OCI-LY3 (cell line): ENCODE data around the gene ALG1.

ENCODE experiments used
- H2AFZ ChIP-seq: fragments of 200-600, 300-600 bp; shearing (Covaris generic); 2 replicates; pipeline ENCODE4 v1.6.0; 2014; ENCODE audit warnings: antibody characterized with exemption, low read depth, low read length
- H3K27ac ChIP-seq: fragments of 200-600, 300-600 bp; sonication (generic); 2 replicates; pipeline ENCODE4 v1.5.1; 2014; ENCODE audit warnings: mild to moderate bottlenecking, low read length, moderate library complexity, mixed read lengths
- H3K27me3 ChIP-seq: fragments of 200-600, 300-600 bp; sonication (generic); 2 replicates; pipeline ENCODE4 v1.6.1; 2014; ENCODE audit warnings: low read depth, low read length, mixed read lengths
- H3K36me3 ChIP-seq: fragments of 200-600, 300-600 bp; sonication (generic); replicated peaks from 2 replicates; pipeline ENCODE3; 2014; ENCODE audit warnings: low read depth, low read length, mixed read lengths
- H3K4me1 ChIP-seq: fragments of 300-600, 200-600 bp; sonication (generic); 2 replicates; pipeline ENCODE4 v1.6.1; 2014; ENCODE audit warnings: low read length, mixed read lengths
- H3K4me2 ChIP-seq: fragments of 200-600, 300-600 bp; sonication (generic); 2 replicates; pipeline ENCODE4 v1.6.1; 2014; ENCODE audit warnings: low read length, mixed read lengths
- H3K4me3 ChIP-seq: fragments of 300-600, 200-600 bp; sonication (generic); 2 replicates; pipeline ENCODE4 v1.5.1; 2014; ENCODE audit warnings: antibody characterized with exemption, mild to moderate bottlenecking, low read length, moderate library complexity
- H3K79me2 ChIP-seq: fragments of 300-600, 200-600 bp; shearing (Covaris generic); 2 replicates; pipeline ENCODE4 v1.6.1; 2014; ENCODE audit warnings: mild to moderate bottlenecking, low read length, mixed read lengths
- H3K9ac ChIP-seq: fragments of 300-600, 200-600 bp; shearing (Covaris generic); 2 replicates; pipeline ENCODE4 v1.6.0; 2014; ENCODE audit warnings: mild to moderate bottlenecking, low read length, moderate library complexity
- H3K9me3 ChIP-seq: fragments of 200-600, 300-600 bp; shearing (Covaris generic); 2 replicates; pipeline ENCODE4 v1.6.1; 2014; ENCODE audit warnings: low read length, mixed read lengths; ENCODE audit not compliant: insufficient read depth
- H4K20me1 ChIP-seq: fragments of 200-600, 300-600 bp; sonication (generic); 2 replicates; pipeline ENCODE4 v1.6.1; 2016; ENCODE audit warnings: low read length, mixed read lengths; ENCODE audit not compliant: insufficient read depth
- EZH2phosphoT487 ChIP-seq: fragments of 200-600 bp; shearing (Covaris generic); IDR thresholded peaks from 2 replicates; pipeline ENCODE4 v1.6.1; 2018; ENCODE audit warnings: antibody characterized with exemption, mixed run types, low read depth
- TF ChIP-seq, protein P1 (sequence below): fragments of 200-600, 300-600 bp; sonication (generic); IDR thresholded peaks from 2 replicates; pipeline ENCODE4 v1.5.1; 2014; ENCODE audit warnings: antibody characterized with exemption, low read length, low read depth

The ALG1 gene, protein sequence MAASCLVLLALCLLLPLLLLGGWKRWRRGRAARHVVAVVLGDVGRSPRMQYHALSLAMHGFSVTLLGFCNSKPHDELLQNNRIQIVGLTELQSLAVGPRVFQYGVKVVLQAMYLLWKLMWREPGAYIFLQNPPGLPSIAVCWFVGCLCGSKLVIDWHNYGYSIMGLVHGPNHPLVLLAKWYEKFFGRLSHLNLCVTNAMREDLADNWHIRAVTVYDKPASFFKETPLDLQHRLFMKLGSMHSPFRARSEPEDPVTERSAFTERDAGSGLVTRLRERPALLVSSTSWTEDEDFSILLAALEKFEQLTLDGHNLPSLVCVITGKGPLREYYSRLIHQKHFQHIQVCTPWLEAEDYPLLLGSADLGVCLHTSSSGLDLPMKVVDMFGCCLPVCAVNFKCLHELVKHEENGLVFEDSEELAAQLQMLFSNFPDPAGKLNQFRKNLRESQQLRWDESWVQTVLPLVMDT

DNA sequence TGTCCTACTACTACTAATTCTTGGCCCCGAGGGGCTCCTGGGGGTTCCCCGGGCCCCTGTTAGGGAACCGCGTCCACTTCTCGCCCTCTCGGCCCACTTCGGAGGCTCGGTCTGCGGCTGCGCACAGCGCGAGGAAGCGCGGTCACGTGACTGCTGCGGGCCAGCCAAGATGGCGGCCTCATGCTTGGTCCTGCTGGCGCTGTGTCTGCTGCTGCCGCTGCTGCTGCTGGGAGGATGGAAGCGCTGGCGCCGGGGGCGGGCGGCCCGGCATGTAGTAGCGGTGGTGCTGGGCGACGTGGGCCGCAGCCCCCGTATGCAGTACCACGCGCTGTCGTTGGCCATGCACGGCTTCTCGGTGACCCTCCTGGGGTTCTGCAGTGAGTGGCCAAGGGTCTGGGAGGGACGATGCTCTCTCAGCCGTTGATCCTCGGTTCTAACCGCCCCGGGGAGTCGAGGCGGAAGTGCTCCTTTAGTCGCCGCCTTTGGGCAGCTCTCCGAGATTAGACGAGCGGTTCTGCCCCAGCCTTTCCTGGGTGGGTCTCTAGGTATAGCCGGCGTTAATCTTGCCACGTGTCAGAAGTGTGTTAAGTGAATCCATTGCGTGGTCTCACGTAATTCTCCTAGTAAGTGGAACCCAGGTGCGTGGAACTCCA, at the start of gene ALG1:
TSS of gene ALG1 (plus strand) at position 163 of the 653 bp plus-strand sequence. CDS start at position 170, 7 bp downstream.
- H3K79me2 ChIP-seq: peaks cover 21% of the 10 kb centered on the region
- H3K36me3 ChIP-seq: peaks cover 8% of the 10 kb centered on the region
- peaks cover 10% of the 10 kb centered on the region for H3K27me3 ChIP-seq
- peak within 1 kb of the TSS; percentile 76 for H3K9ac ChIP-seq
- no peak for TF ChIP-seq EZH2phosphoT487
- TF ChIP-seq, protein P1, sequence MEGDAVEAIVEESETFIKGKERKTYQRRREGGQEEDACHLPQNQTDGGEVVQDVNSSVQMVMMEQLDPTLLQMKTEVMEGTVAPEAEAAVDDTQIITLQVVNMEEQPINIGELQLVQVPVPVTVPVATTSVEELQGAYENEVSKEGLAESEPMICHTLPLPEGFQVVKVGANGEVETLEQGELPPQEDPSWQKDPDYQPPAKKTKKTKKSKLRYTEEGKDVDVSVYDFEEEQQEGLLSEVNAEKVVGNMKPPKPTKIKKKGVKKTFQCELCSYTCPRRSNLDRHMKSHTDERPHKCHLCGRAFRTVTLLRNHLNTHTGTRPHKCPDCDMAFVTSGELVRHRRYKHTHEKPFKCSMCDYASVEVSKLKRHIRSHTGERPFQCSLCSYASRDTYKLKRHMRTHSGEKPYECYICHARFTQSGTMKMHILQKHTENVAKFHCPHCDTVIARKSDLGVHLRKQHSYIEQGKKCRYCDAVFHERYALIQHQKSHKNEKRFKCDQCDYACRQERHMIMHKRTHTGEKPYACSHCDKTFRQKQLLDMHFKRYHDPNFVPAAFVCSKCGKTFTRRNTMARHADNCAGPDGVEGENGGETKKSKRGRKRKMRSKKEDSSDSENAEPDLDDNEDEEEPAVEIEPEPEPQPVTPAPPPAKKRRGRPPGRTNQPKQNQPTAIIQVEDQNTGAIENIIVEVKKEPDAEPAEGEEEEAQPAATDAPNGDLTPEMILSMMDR: no peak
- peak within 1 kb of the TSS; percentile 82 for H3K4me3 ChIP-seq
- no peaks in the 10 kb centered on the region for H4K20me1 ChIP-seq
- H3K4me1 ChIP-seq: peaks cover 23% of the 10 kb centered on the region
- H3K4me2 ChIP-seq: peak within 1 kb of the TSS; percentile 88
- no peaks in the 10 kb centered on the region for H3K9me3 ChIP-seq
- peak within 1 kb of the TSS; percentile 46 for H3K27ac ChIP-seq
- peak within 1 kb of the TSS; percentile 93 for H2AFZ ChIP-seq

DNA sequence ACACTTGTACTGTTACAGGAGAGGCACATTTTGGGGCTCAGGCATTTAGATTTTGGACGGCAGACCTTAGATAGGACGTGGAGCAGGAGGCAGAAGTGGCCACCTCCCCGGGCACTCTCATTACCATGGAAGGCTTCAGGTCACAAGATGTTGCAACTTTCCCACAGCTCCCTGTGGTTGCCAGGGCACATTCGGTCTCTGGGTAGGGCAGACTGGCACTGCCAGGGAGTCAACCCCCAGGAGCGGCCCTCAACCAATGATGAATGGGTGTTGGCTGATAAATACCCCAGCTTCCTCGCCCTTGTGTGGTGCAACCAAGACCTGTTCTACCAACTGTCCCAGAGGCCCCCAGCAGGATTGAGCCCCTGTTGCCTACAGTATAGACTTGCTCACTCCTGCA, 49.1 kb upstream of the ALG1 start:
- Histone ChIP-seq H3K4me1 (peaks cover 3% of the 10 kb centered on the region; the same call in 1 of the 2 replicates), H3K9ac (no peak overlapping the region), H3K79me2 (no peaks in the 10 kb centered on the region), H3K27me3 (no peaks in the 10 kb centered on the region), H3K4me3 (no peak overlapping the region), H3K9me3 (no peaks in the 10 kb centered on the region), H3K36me3 (no peaks in the 10 kb centered on the region), H3K27ac (no peak overlapping the region), H4K20me1 (no peaks in the 10 kb centered on the region), H2AFZ (no peak overlapping the region), H3K4me2 (no peak overlapping the region)
- TF ChIP-seq EZH2phosphoT487: no peak
- TF ChIP-seq, protein P1: no peak

DNA sequence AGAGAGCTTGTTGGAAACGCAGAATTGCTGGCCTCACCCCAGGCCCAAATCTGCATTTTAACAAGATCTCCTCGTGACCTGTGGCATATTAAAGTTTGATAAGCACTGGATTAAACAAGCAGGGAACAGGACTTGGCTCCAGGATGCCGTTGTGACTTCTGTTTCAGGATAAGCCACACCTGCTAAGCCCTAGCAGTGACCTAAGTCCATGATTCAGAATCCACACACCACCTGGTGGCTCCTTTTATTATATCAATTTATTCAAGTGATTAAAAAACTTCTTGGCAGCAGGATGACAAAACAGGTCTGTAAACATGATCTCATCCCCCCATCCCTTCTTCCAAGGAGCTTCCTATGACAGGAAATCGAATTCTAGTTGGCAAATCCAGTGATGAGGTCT, 47.0 kb upstream of the ALG1 start:
- no peak overlapping the region for H2AFZ ChIP-seq
- H3K9me3 ChIP-seq: no peaks in the 10 kb centered on the region
- no peaks in the 10 kb centered on the region for H3K36me3 ChIP-seq
- no peak for TF ChIP-seq EZH2phosphoT487
- TF ChIP-seq, protein P1: peak; percentile 27
- H3K4me2 ChIP-seq: no peak overlapping the region
- no peak overlapping the region for H3K9ac ChIP-seq
- no peak overlapping the region for H3K4me3 ChIP-seq
- no peaks in the 10 kb centered on the region for H3K27me3 ChIP-seq
- no peaks in the 10 kb centered on the region for H4K20me1 ChIP-seq
- peaks cover 3% of the 10 kb centered on the region; the same call in 1 of the 2 replicates for H3K4me1 ChIP-seq
- no peak overlapping the region for H3K27ac ChIP-seq
- no peaks in the 10 kb centered on the region for H3K79me2 ChIP-seq

DNA sequence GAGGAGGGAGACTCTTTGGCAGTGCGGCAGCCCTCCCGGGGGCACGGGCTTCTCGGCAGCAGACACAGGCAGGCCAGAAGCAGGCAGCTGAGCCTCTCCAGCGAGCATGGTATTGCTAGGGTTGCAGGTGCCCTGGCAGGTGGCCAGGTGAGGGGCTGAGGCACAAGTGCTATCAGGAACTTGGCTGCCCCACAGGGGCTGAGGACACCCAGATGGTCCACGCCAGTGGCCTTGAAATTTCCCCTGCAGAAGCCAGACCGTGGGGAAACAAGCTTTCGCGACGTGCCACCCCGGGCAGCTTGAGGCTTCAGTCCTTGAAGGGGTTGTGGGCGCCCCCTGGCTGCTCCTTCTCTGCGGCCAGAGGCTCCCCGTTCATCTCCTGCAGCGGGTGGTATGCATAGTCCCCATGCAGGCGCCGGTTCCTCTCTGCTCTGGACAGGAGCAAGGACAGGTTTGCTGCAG, 46.4 kb upstream of the ALG1 start:
- Histone ChIP-seq H3K79me2 (no peaks in the 10 kb centered on the region), H3K9me3 (no peaks in the 10 kb centered on the region), H2AFZ (no peak overlapping the region), H3K9ac (no peak overlapping the region), H3K4me1 (peaks cover 3% of the 10 kb centered on the region; the same call in 1 of the 2 replicates), H3K4me3 (no peak overlapping the region), H3K27ac (no peak overlapping the region), H4K20me1 (no peaks in the 10 kb centered on the region), H3K27me3 (no peaks in the 10 kb centered on the region), H3K36me3 (no peaks in the 10 kb centered on the region), H3K4me2 (peak overlapping the region; percentile 17; the same call in 1 of the 2 replicates)
- no peak for TF ChIP-seq EZH2phosphoT487
- TF ChIP-seq, protein P1: peak; percentile 51
